Measurements from ENCODE around the gene CRAMP1. TPM values are rescaled to one million over a fixed set of nuclear protein-coding genes. Genes with fewer than 3 reads are reported as not detected.

Gene CRAMP1
- polyA plus RNA-seq, 1 of the 3 experiments (the other 2 are of a cell fraction), result 9.5 TPM

GRCh38 chr16:1626776-1627175, 14.6 kb downstream of the CRAMP1 start:
- H3K27me3 ChIP-seq (ENCODE audit: insufficient read depth), result no peaks in the 10 kb centered on the region
- peaks cover 51% of the 10 kb centered on the region for H4K20me1 ChIP-seq (ENCODE audit: insufficient read depth)
- no peak for DNase-seq
- ChIA-PET CTCF (interaction anchor here (1.0 to 1.6 kb wide), 3 partner anchors 10 to 97 kb away, joined by 3 to 4 read pairs (median 3); partner anchors contain the start of gene MAPK8IP3), POLR2A (no interaction called here)
- H2AFZ ChIP-seq (ENCODE audit: low read depth), result no peak overlapping the region
- no peaks in the 10 kb centered on the region for H3K4me1 ChIP-seq (ENCODE audit: control insufficient read depth in 1 of 2, insufficient read depth in 2 of 2, low read depth in 1 of 2, low read length in 1 of 2)
- H3K27ac ChIP-seq (ENCODE audit: low read depth in 2 of 2, low read length in 1 of 2), result no peak overlapping the region
- TF ChIP-seq GABPA (IDR thresholded peaks at IDR 0.05; ENCODE audit: low read depth) (no peak), SMC3 (IDR thresholded peaks at IDR 0.05; ENCODE audit: low read depth, low read length) (no peak), YY1 (IDR thresholded peaks at IDR 0.05; ENCODE audit: low read depth) (no peak), PBX3 (IDR thresholded peaks at IDR 0.05) (no peak), USF2 (IDR thresholded peaks at IDR 0.05; ENCODE audit: borderline replicate concordance, low read depth, low read length) (no peak), RAD21 (IDR thresholded peaks at IDR 0.05; ENCODE audit: low read length) (no peak), NFIC (IDR thresholded peaks at IDR 0.05; ENCODE audit: borderline replicate concordance) (no peak), MXI1 (IDR thresholded peaks at IDR 0.05; ENCODE audit: low read depth, low read length) (no peak), RCOR1 (IDR thresholded peaks at IDR 0.05; ENCODE audit: low read length) (no peak), TAF1 (IDR thresholded peaks at IDR 0.05; ENCODE audit: borderline replicate concordance, low read depth, low read length) (no peak), CTCF (IDR thresholded peaks at IDR 0.05) (no peak), RXRA (IDR thresholded peaks at IDR 0.05; ENCODE audit: borderline replicate concordance, low read depth) (no peak), SIN3A (IDR thresholded peaks at IDR 0.05; ENCODE audit: borderline replicate concordance, low read depth, low read length) (no peak), REST (IDR thresholded peaks at IDR 0.05; ENCODE audit: low read depth, low read length) (no peak), EZH2phosphoT487 (IDR thresholded peaks at IDR 0.05; ENCODE audit: borderline replicate concordance, low read depth) (no peak), NRF1 (IDR thresholded peaks at IDR 0.05; ENCODE audit: low read depth, low read length) (no peak)
- no peaks in the 10 kb centered on the region for H3K9me3 ChIP-seq
- 94% methylated on average over 9 of the region's 9 CpGs for WGBS (ENCODE audit: low lambda C conversion rate)
- H3K4me3 ChIP-seq (ENCODE audit: low read depth in 2 of 2, low read length in 1 of 2), result no peak overlapping the region
- H3F3A ChIP-seq (replicated peaks; ENCODE audit: insufficient read depth), result no peaks in the 10 kb centered on the region
- peaks cover 90% of the 10 kb centered on the region for H3K79me2 ChIP-seq (ENCODE audit: insufficient read depth)
- H3K9me2 ChIP-seq, result no peaks in the 10 kb centered on the region
- peaks cover 14 to 24% of the 10 kb centered on the region in 2 experiments for H3K36me3 ChIP-seq (replicated peaks in 1 of 2; ENCODE audit: control insufficient read depth in 1 of 2, insufficient read depth in 2 of 2, low read length in 1 of 2)
- H3K4me2 ChIP-seq, result no peak overlapping the region
- H3K9ac ChIP-seq, result no peak overlapping the region

Data from SK-N-SH (cell line).